ENCODE results near the gene PRSS21.

Gene PRSS21

GRCh38 chr16:2819179-2819938 is 2.3 kb downstream of the PRSS21 start:
- no peak overlapping the region for H3K4me3 ChIP-seq (ENCODE audit: low read length)
- TF ChIP-seq CTCF (conservative IDR thresholded peaks at IDR 0.05; ENCODE audit: low read depth, low read length) = no peak
- DNase-seq (ENCODE audit: low read depth) = no peak

DNA sequence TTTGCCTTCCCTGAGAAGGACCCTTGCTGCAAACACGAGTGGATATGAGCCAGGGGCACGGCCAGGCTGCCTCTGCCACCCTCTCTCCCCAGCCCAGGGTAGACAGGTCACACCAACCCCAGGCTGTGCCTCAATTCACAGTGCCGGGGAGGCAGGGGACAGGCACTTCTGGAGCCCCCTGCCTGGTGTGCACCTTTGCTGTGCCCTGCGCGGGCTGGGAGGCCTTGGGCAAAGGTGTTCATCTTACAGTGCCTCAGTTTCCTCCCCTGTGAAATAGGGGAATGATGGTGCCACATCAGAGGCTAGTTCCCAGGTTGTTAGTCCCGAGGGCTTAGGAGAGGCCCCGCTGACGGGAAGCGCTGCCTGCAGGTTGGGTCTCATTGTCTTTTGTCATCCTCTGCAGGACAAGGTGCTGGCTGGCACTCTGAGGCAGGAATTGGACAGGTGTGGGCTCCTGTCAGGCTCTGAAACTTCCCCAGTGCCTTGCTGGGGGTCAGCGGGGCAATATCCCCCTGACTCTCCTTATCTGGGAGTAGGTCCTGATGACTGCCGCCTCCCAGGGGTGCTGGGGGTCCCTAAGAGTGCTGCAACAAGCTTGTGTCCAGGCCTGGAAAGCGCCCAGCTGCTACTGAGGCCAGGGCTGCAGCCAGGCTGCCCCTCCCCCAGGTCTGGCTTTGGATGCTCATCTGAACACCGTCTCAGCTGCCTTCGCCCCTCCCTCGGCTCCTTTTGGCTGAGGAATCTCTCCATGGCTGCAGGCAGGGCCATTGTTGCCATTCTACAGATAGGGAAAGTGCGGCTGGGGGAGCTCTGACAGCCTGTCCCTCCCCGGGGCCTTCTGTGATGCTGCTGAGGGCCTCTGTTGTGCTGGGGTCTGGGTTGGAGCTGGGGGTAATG is 3.1 kb downstream of the PRSS21 start:
- no peak for DNase-seq (ENCODE audit: low read depth)
- no peak for TF ChIP-seq CTCF (conservative IDR thresholded peaks at IDR 0.05; ENCODE audit: low read depth, low read length)
- no peak overlapping the region for H3K4me3 ChIP-seq (ENCODE audit: low read length)

DNA sequence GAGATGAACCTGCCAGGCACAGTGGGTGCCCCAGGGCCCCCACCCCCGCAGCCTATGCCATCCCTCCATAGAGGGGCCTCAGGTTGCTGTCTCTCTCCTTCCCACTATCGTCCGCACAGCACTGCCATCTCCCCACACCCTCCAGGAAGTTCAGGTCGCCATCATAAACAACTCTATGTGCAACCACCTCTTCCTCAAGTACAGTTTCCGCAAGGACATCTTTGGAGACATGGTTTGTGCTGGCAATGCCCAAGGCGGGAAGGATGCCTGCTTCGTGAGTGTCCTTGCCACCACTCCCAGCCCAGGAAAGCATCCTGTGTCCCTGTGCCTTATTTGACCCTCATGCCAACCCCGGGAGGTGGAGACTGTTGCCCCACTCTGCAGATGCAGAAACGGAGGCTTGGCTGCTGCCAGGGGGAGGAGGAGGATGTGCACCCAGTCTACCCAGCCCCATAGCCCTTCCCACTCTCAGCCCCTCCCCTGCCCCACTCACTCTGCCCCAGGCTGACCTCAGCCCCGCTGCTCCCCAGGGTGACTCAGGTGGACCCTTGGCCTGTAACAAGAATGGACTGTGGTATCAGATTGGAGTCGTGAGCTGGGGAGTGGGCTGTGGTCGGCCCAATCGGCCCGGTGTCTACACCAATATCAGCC is 3.9 kb downstream of the PRSS21 start:
- no peak overlapping the region for H3K4me3 ChIP-seq (ENCODE audit: low read length)
- no peak for TF ChIP-seq CTCF (conservative IDR thresholded peaks at IDR 0.05; ENCODE audit: low read depth, low read length)
- no peak for DNase-seq (ENCODE audit: low read depth)

- no peak for TF ChIP-seq CTCF (conservative IDR thresholded peaks at IDR 0.05; ENCODE audit: low read depth, low read length)
- DNase-seq (ENCODE audit: low read depth) = no peak
- H3K4me3 ChIP-seq (ENCODE audit: low read length) = no peak overlapping the region
Measured at GRCh38 chr16:2821487-2822157, 4.6 kb downstream of the PRSS21 start.

DNA sequence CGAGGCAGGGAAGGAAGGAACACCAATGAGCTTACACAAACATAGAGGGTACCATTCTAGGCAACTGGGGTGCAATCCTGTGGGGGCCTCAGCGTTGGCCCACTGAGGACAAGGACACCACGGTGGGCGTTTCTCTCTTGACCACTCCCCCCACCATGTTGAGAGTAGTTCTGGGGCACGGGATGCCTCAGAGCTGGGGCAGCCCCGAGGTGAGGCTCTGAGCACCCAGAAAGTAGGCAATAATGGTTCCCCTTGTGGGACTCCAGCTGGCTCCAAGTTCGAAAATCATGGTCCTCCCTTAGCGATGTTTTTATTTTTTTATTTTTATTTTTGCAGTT is 5.1 kb downstream of the PRSS21 start:
- TF ChIP-seq CTCF (conservative IDR thresholded peaks at IDR 0.05; ENCODE audit: low read depth, low read length) = no peak
- no peak for DNase-seq (ENCODE audit: low read depth)
- no peak overlapping the region for H3K4me3 ChIP-seq (ENCODE audit: low read length)

DNA sequence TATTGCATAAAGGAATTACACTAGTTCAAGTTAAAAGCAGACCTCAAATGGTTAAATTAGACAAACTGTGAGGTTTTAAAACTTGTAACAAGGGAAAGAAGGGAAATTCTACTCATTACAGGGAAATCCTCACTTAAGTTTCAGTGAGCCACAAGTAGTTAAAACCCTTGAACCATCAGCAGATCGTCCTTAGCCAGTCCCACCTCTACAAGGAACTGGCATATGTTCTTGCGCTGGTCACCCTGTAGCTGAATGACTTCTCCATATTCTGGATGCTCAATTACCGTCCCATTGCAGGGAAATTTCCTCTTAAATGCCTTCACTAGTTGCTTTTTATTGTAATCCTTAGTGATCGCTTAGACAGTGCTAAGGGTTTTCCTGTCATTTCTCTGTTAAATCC is 5.5 kb downstream of the PRSS21 start:
- H3K4me3 ChIP-seq (ENCODE audit: low read length) = no peak overlapping the region
- no peak for TF ChIP-seq CTCF (conservative IDR thresholded peaks at IDR 0.05; ENCODE audit: low read depth, low read length)
- no peak for DNase-seq (ENCODE audit: low read depth)
